GM21717 (cell line): ENCODE results near the gene LPA.

Experiments used
- ATAC-seq: cut with Tn5 transposase; IDR thresholded peaks from one replicate; pipeline ENCODE4 v1.9.1; 2021; ENCODE audit warnings: mild to moderate bottlenecking, moderate library complexity; ENCODE audit not compliant: unreplicated experiment

The LPA gene

DNA sequence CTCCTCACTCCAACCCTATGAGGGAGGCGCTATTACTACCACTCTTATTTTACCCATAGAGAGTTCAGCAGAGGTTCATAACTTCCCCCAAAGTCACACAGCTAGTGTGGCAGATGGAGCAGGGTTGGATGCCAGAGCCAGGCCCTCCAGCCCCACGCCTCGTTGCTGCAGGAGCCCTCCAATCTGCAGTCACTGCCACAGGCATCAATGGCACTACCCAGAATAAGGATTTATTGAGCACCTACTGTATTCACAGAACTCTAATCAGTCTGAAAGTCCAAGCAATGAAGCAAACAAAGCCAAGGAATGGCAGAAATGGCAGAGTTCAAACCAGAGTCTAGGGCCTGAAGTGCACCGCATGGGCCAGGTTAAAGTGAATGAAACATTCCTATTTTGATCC, 144.9 kb downstream of the LPA start:
- ATAC-seq, result no peak

DNA sequence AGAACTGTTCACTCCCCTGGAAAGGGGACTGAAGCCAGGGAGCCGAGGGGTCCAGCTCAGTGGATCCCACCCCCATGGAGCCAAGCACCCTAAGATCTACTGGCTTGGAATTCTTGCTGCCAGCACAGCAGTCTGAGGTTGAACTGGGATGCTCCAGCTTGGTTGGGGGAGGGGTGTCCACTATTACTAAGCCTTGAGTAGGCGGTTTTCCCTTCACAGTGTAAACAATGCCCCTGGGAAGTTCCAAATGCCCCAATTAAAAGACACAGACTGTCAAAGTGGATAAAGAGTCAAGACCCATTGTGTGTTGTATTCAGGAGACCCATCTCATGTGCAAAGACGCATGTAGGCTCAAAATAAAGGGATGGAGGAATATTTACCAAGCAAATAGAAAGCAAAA, 150.2 kb downstream of the LPA start:
- ATAC-seq, result no peak

DNA sequence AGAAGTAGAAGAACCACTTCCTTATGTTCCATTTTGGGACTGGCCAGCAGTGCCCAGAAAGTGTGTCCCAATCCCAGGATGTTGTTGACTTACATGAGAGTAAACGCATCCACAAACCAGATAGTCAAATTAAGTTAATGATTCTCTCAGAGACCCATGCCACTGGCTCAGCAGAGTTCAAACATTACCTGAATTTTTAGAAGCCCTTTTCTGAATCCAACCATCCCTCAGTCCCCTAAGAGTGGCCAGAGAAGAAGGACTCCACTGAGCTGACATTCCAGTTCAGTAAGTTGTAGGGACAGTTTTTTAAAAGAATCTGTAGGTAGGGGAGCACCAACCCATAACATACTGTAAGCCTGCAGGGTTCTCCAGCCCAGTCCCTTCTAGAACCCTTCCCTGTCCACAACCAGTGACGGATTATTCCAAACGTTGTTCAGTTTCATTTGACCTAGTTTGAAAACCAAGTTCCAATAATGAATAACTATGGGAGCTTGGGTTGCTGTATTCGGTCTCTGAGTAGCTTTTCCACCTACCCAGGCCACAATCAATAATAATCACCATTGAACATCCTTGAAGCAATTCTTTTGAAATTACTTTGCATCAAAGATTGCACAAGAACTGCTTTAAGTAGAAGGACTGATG, 153.0 kb downstream of the LPA start:
- ATAC-seq, result no peak

DNA sequence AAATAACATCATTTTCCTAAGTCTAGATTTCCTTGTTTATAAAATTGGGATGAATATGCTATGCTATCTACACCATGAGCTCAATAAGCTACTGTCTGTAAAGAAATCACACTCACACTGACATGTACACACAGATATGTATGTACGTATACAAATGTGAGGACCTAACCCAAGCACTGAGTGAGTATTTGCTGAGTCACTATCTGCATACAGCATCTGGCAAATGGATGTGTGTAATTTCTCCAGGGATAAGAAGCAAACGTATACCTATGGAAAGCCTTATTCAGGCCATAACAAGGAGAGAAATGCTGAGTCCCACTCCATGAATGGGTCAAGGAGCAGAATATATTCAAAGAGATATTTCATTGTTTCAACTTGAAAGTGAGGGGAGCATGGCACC, 153.9 kb downstream of the LPA start:
- ATAC-seq, result no peak

DNA sequence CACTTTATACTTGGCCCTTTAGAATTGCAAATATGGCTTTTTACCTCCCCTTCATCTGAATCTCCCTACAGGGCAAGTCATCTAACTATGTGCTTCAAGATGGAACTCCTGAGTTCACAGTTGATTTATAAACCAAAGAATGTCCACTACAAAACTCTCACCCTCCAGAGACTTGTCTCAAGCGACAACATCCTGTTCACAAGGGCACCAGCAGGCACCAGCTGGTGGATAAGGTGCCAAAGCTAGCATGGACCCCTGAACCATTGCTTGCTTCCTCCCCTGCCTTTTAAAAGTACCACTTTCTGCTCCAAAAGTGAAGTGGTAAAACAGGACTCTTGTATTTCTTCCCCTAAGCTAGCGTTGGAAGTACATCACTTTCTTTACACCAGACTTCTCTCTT, 154.5 kb downstream of the LPA start:
- ATAC-seq, result no peak

DNA sequence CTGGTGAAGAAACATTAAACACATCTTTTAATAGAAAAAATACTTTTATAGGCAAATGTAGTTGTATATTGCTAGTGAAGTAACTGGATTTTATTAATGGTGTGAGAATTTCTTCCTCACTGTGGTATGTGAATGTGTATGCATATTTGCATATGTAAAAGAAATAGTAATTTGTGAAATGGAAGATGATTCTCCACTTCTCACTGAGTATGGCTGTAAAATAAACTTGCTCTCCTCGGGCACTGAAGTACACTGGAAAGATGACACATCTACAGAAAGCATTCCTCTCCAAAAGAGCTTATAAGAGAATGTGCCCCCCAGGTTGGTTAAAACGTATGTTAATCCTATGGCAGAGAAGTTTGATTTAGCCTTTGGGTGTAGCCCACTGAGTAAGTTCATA, 155.5 kb downstream of the LPA start:
- ATAC-seq, result no peak

DNA sequence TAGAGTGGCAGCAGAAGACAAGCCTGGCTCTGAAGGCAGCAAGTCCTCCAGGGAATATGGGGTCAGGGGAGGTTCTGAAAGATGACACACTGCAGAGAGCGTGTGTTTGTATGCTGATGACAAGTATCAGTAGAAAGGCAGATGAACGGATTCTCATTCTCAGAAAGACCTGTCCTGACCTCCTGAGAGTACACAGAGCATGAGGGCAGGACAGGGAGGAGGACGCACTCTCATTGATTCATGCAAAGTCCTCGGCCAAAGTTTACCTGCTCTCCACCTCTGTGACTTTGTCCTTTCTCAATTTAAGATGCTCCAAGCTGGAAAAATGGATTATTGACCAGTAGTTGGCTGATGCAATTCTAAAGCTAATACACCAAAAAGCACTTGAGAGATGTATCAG, 156.7 kb downstream of the LPA start:
- no peak for ATAC-seq

DNA sequence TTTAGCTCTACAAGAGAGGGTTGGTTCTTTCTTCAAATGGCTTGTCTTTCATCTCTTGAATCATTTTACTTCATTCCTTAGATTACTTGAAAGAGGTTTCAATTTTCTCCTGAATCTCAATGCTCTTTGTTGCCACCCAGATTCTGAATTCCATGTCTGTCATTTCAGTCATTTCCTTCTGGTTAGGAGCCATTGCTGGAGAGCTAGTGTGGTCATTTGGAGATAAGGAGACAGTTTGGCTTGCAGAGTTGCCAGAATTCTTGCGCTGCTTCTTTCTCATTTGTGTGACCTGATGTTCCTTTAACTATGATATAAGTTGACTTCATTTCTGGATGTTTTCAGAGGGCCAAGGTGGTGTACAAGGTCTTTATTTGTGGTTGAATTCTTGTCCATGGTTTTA, 158.1 kb downstream of the LPA start:
- no peak for ATAC-seq

DNA sequence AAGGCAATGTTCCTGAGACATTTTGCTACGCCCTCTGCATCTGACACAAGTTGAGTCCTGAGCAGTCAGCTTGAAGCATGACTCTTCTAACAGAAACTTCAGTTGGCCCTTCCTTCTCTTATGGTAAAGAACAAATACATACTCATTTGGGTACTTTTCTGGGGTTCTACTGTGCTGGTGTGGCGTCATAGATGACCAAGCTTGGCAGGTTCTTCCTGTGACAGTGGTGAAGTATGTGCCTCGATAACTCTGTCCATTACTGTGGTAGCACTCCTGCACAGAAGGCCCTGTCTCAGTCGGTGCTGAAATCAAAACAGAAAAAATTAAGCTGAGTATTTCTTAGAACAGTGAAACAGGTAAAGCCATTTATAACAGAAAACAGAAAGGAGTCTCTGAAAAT, 163.4 kb downstream of the LPA start:
- no peak for ATAC-seq

DNA sequence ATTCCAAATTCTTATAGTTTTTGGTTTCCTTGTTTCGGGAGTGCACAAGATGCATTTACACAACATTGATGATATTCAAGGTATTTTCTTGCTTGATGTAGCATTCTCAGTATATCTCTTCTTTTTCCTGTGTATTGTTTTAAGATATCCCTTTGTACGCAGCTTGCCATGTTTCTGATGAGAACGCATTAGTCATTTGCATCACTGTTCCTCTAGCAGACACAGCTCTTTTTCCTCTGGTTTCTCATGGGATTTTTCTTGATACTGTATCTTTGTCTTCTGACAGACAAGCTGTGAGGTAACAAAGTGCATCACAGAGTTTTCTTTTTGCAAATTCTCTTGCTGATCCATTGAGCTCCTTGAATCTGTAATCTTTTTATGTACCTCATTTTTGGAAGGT, 169.5 kb downstream of the LPA start:
- ATAC-seq, result no peak

DNA sequence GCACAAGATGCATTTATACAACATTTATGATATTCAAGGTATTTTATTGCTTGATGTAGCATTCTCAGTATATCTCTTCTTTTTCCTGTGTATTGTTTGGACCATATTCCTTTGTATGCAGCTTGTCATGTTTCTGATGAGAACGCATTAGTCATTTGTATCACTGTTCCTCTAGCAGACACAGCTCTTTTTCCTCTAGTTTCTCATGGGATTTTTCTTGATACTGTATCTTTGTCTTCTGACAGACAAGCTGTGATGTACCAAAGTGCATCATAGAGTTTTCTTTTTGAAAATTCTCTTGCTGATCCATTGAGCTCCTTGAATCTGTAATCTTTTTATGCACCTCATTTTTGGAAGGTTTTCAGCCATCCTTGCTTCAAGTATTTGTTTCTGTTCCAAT, 175.0 kb downstream of the LPA start:
- ATAC-seq, result no peak

DNA sequence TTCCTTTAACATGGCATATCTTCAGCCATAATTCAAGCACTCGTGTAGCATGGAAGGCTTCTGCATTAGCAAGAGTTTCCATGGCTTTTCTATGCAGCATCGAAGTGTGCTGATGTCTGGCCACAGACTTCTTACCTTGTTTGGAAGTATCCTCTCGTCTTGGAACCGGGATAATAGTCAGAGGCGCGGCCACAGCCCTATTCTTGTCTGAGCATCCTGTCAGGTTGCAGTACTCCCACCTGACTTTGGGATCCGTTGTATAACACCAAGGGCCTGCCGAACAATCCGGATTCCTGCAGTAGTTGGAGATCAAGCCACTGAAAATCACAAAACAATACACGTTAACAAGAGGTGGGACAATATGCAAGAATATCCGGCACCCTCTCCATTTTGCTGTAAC, 177.0 kb downstream of the LPA start:
- ATAC-seq, result no peak
